Thyroid gland (tissue), 4 donors: ENCODE data around the gene CST1. TPM values are rescaled to one million over a fixed set of nuclear protein-coding genes. Genes with fewer than 3 reads are reported as not detected.

Experiments used
- DNase-seq, 2 donors: peaks; one replicate each; pipeline ENCODE4 v3.0.0-alpha.2; 2019
- H3K27ac ChIP-seq, 3 donors: fragments of 200-600 bp; sonication (generic); 1 replicate in 2 of 3; 2 replicates in 1 of 3; pipeline ENCODE4 v1.5.1; 2016 to 2019; ENCODE audit warnings: mild to moderate bottlenecking in 1 of 3, moderate library complexity in 1 of 3
- H3K27me3 ChIP-seq: fragments of 200-600 bp; sonication (generic); one replicate; pipeline ENCODE4 v1.5.1; 2019
- H3K36me3 ChIP-seq, 2 donors: fragments of 200-600 bp; sonication (generic); one replicate each; pipeline ENCODE4 v1.5.1; 2016 to 2019
- H3K4me1 ChIP-seq, 2 donors: fragments of 200-600 bp; sonication (generic); one replicate each; pipeline ENCODE4 v1.5.1; 2017 to 2019
- H3K4me3 ChIP-seq, 3 donors: fragments of 200-600 bp; sonication (generic); replicated peaks in 1 of 3; 1 replicate in 2 of 3; 2 replicates in 1 of 3; pipeline ENCODE4 v1.5.1; 2016; ENCODE audit warnings: mild to moderate bottlenecking in 1 of 3
- H3K9me3 ChIP-seq: fragments of 200-600 bp; sonication (generic); one replicate; pipeline ENCODE4 v1.5.1; 2017
- CTCF ChIP-seq, 6 experiments: fragments of 200-600 bp in 3 of 6; fragments of 450-650 bp in 3 of 6; sonication (generic) in 3 of 6; IDR thresholded peaks; one replicate each; pipeline ENCODE4 v1.5.1; 2016 to 2019; ENCODE audit warnings: antibody characterized with exemption in 6 of 6, mild to moderate bottlenecking in 2 of 6, inconsistent platforms in 1 of 6, moderate library complexity in 1 of 6
- POLR2A ChIP-seq, 2 donors: fragments of 450-650 bp; IDR thresholded peaks; one replicate each; pipeline ENCODE4 v1.6.1; 2017; ENCODE audit warnings: antibody characterized with exemption in 2 of 2, mild to moderate bottlenecking in 2 of 2, moderate library complexity in 1 of 2
- WGBS, 2 donors: methylation state at CpG; one replicate each; pipeline ENCODE4 v1.1.5; 2017; 5-methylcytosine and 5-hydroxymethylcytosine counted together
- intact Hi-C: fragments of 100-400 bp; cut with DNase I; formaldehyde crosslinking; loops from one replicate; pipeline ENCODE4 v1.15.1; 2023
- small RNA-seq: library from RNA; depleted of rRNA; stranded (forward); fragments of <200 nt; gene quantifications from one replicate; pipeline ENCODE3, GENCODE V24; 2016
- total RNA-seq, 4 donors: library from RNA; depleted of rRNA; stranded (reverse); fragments of >200 nt; gene quantifications; one replicate each; pipeline ENCODE4 v1.2.3, GENCODE V29; 2016

Gene CST1
- total RNA-seq, 4 donors from 2014 or later, result not detected

GRCh38 chr20:23705895-23706294 lies 44.8 kb downstream of the CST1 start:
- H3K4me3 ChIP-seq, result no peak overlapping the region
- no peaks in the 10 kb centered on the region for H3K4me1 ChIP-seq
- no peak for DNase-seq
- intact Hi-C loops, result no loop called here
- no peaks in the 10 kb centered on the region for H3K27me3 ChIP-seq
- H3K27ac ChIP-seq, result no peak overlapping the region
- 97 to 98% methylated on average over 1 of the region's 1 CpG for WGBS, 2 donors
- no peaks in the 10 kb centered on the region for H3K9me3 ChIP-seq
- H3K36me3 ChIP-seq, result no peaks in the 10 kb centered on the region
- TF ChIP-seq CTCF (IDR thresholded peaks at IDR 0.05), result no peak
- TF ChIP-seq POLR2A (IDR thresholded peaks at IDR 0.05), result no peak

GRCh38 chr20:23702021-23702420 lies 48.7 kb downstream of the CST1 start:
- H3K4me3 ChIP-seq, result no peak overlapping the region
- no peak overlapping the region for H3K27ac ChIP-seq
- H3K9me3 ChIP-seq, result no peaks in the 10 kb centered on the region
- intact Hi-C loops, result no loop called here
- H3K36me3 ChIP-seq, result no peaks in the 10 kb centered on the region
- whole genome bisulfite sequencing, 2 donors, result 87 to 88% methylated on average over 4 of the region's 4 CpGs
- no peaks in the 10 kb centered on the region for H3K27me3 ChIP-seq
- no peak for DNase-seq
- no peaks in the 10 kb centered on the region for H3K4me1 ChIP-seq
- TF ChIP-seq CTCF (IDR thresholded peaks at IDR 0.05) (no peak), POLR2A (IDR thresholded peaks at IDR 0.05) (no peak)

GRCh38 chr20:23700931-23701330 lies 49.8 kb downstream of the CST1 start:
- Histone ChIP-seq H3K4me1 (no peaks in the 10 kb centered on the region), H3K27ac (no peak overlapping the region), H3K4me3 (no peak overlapping the region), H3K36me3 (no peaks in the 10 kb centered on the region), H3K9me3 (no peaks in the 10 kb centered on the region), H3K27me3 (no peaks in the 10 kb centered on the region)
- intact Hi-C loops, result no loop called here
- TF ChIP-seq POLR2A (IDR thresholded peaks at IDR 0.05) (no peak), CTCF (IDR thresholded peaks at IDR 0.05) (no peak)
- 80 to 83% methylated on average over 2 of the region's 3 CpGs for WGBS, 2 donors
- no peak for DNase-seq

GRCh38 chr20:23697947-23698346 lies 52.8 kb downstream of the CST1 start:
- Histone ChIP-seq H3K27ac (no peak overlapping the region), H3K27me3 (no peaks in the 10 kb centered on the region), H3K9me3 (no peaks in the 10 kb centered on the region), H3K36me3 (no peaks in the 10 kb centered on the region), H3K4me1 (no peaks in the 10 kb centered on the region), H3K4me3 (no peak overlapping the region)
- no peak for TF ChIP-seq POLR2A (IDR thresholded peaks at IDR 0.05)
- no peak for TF ChIP-seq CTCF (IDR thresholded peaks at IDR 0.05)
- intact Hi-C loops, result no loop called here
- 29 to 32% methylated on average over 1 of the region's 1 CpG for WGBS, 2 donors
- no peak for DNase-seq

Small RNA genes within 50 kb of the gene (small RNA-seq; reads per million reads assigned to genes)
- gene CST2P1, result not detected

Other genes starting within 250 kb of the CST1 start
- gene CST9L, start 182.5 kb downstream of the CST1 start, total RNA-seq, result 1 to 10 TPM in 1 of 4 donors, not detected in 3; 1.1 TPM
- gene CST9, start 145.0 kb downstream of the CST1 start, total RNA-seq, result not detected
- gene CST3, start 113.0 kb downstream of the CST1 start, total RNA-seq, result 1,000 to 10,000 TPM in 2 of 4 donors, 100 to 1,000 TPM in 2; 638 to 1,425 (median 898) TPM
- 10 to 100 TPM in 1 of 4 donors, 1 to 10 TPM in 1, under 1 TPM in 1, not detected in 1; 0.89 to 13.8 (median 3.0) TPM for gene CST4, start 61.9 kb downstream of the CST1 start, total RNA-seq
- gene CST2, start 75.8 kb upstream of the CST1 start, total RNA-seq, result not detected
- gene CST5, start 128.8 kb upstream of the CST1 start, total RNA-seq, result not detected
- gene GGTLC1, start 237.8 kb upstream of the CST1 start, total RNA-seq, result 1 to 10 TPM in 3 of 4 donors, not detected in 1; 2.0 to 5.9 (median 4.8) TPM